ENCODE data around the gene ZNF532.

ZNF532 gene

GRCh38 chr18:58896268-58896667 lies 31.6 kb downstream of the ZNF532 start:
- Histone ChIP-seq H3K27ac (replicated peaks) (no peak overlapping the region), H3K4me3 (replicated peaks; ENCODE audit: insufficient read depth, low read length) (no peak overlapping the region), H3K27me3 (ENCODE audit: insufficient read depth, poor library complexity, severe bottlenecking) (peaks cover 8% of the 10 kb centered on the region)
- TF ChIP-seq GABPA (IDR thresholded peaks at IDR 0.05; ENCODE audit: low read depth), result no peak
- TF ChIP-seq REST (IDR thresholded peaks at IDR 0.05; ENCODE audit: insufficient replicate concordance, low read depth), result no peak
- TF ChIP-seq, protein P1, sequence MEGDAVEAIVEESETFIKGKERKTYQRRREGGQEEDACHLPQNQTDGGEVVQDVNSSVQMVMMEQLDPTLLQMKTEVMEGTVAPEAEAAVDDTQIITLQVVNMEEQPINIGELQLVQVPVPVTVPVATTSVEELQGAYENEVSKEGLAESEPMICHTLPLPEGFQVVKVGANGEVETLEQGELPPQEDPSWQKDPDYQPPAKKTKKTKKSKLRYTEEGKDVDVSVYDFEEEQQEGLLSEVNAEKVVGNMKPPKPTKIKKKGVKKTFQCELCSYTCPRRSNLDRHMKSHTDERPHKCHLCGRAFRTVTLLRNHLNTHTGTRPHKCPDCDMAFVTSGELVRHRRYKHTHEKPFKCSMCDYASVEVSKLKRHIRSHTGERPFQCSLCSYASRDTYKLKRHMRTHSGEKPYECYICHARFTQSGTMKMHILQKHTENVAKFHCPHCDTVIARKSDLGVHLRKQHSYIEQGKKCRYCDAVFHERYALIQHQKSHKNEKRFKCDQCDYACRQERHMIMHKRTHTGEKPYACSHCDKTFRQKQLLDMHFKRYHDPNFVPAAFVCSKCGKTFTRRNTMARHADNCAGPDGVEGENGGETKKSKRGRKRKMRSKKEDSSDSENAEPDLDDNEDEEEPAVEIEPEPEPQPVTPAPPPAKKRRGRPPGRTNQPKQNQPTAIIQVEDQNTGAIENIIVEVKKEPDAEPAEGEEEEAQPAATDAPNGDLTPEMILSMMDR (IDR thresholded peaks at IDR 0.05; ENCODE audit: insufficient read depth, low read length), result no peak
- TF ChIP-seq POLR2AphosphoS5 (IDR thresholded peaks at IDR 0.05; ENCODE audit: low read depth), result no peak
- TF ChIP-seq SPI1 (IDR thresholded peaks at IDR 0.05; ENCODE audit: borderline replicate concordance, low read depth), result no peak
- no peak for DNase-seq (ENCODE audit: low read depth in 1 of 2, low spot score in 1 of 2)

DNA sequence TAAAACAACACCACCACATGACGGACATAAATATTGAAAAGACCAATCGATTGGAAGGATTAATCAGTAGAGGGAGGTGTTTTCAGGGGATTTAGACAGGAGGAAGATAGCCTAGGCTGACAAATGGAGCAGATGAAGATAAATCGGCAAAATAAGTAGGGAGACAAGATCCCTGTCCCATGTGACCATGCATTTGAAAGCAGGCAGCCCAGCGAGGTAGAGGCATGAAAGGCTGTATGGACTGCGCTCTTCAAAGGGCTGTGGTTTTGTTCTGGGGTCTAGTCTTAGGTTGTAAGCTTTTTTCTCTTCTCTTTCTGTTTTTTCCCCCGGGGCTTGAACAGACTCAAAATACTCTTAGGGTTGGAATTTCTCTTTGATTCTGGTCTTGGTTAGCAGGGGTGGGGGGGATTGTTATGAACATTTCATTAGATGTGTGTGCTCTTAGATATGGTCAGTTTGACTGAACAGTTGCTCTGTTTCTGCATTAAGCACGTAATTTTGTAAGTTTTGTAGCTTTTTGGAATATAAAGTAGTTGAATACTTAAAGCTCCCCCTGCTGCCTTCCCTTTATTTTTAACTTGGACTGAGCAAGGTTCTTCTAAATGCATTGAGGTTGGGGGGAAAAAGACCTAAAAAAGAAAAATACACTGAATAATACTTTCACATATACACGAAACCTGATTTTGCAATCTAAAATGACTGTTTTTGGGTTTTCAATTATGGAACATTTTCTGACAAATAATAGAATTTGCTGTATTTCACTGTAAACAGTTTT lies 32.2 kb downstream of the ZNF532 start:
- no peak overlapping the region for H3K4me3 ChIP-seq (replicated peaks; ENCODE audit: insufficient read depth, low read length)
- TF ChIP-seq SPI1 (IDR thresholded peaks at IDR 0.05; ENCODE audit: borderline replicate concordance, low read depth) (no peak), GABPA (IDR thresholded peaks at IDR 0.05; ENCODE audit: low read depth) (no peak), POLR2AphosphoS5 (IDR thresholded peaks at IDR 0.05; ENCODE audit: low read depth) (no peak), REST (IDR thresholded peaks at IDR 0.05; ENCODE audit: insufficient replicate concordance, low read depth) (no peak)
- TF ChIP-seq, protein P1 (IDR thresholded peaks at IDR 0.05; ENCODE audit: insufficient read depth, low read length), result no peak
- no peak overlapping the region for H3K27ac ChIP-seq (replicated peaks)
- peaks cover 4% of the 10 kb centered on the region for H3K27me3 ChIP-seq (ENCODE audit: insufficient read depth, poor library complexity, severe bottlenecking)
- DNase-seq (ENCODE audit: low read depth in 1 of 2, low spot score in 1 of 2), result no peak

DNA sequence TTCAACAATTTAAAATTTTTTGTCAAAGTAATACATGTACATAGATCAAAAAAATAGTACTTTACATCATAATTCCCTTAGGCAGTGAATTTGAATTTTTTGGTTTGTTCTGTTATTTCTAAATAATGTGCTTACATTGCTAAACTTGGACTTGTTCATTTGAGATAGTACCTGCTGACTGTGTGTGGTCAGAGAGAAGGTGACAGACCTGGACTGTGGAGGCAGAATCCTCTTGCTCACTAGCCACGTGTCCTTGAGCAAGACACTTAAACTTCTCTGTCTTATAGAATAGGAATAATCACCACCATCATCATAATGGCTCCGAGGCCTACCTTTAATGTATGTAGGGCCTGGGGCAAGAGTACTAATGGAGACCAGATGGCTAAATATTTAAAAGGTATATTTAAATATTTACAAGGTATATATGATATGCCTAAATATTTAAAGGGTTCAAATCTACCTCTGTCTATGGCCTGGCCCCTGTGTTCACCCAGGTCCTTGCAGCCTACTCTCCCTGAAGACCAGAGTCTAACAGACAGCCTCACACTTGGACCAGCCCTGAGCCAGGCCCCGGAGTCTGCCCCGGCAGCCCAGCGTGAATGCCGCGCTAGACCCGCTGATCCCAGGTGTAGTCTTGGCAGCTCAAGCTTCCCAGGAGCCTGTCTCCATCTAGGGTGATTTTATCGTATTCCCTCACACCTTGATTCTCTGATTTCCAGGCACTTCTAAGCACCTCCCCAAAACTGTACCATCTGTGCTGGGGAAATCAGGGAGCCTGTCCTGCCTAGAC lies 33.5 kb downstream of the ZNF532 start:
- TF ChIP-seq POLR2AphosphoS5 (IDR thresholded peaks at IDR 0.05; ENCODE audit: low read depth) (no peak), GABPA (IDR thresholded peaks at IDR 0.05; ENCODE audit: low read depth) (no peak), SPI1 (IDR thresholded peaks at IDR 0.05; ENCODE audit: borderline replicate concordance, low read depth) (no peak), REST (IDR thresholded peaks at IDR 0.05; ENCODE audit: insufficient replicate concordance, low read depth) (no peak)
- TF ChIP-seq, protein P1 (IDR thresholded peaks at IDR 0.05; ENCODE audit: insufficient read depth, low read length), result no peak
- H3K27ac ChIP-seq (replicated peaks), result no peak overlapping the region
- no peak overlapping the region for H3K4me3 ChIP-seq (replicated peaks; ENCODE audit: insufficient read depth, low read length)
- peaks cover 4% of the 10 kb centered on the region for H3K27me3 ChIP-seq (ENCODE audit: insufficient read depth, poor library complexity, severe bottlenecking)
- DNase-seq (ENCODE audit: low read depth in 1 of 2, low spot score in 1 of 2), result no peak

Measured in HL-60 (cell line).